Upper lobe of right lung (tissue), 1 donor: ENCODE results near the gene USP17L29. TPM values are rescaled to one million over a fixed set of nuclear protein-coding genes. Genes with fewer than 3 reads are reported as not detected.
"Not testable (repeated sequence)": the region's sequence is repeated elsewhere in the genome, so short reads cannot be mapped to it uniquely, and the experiment has no call there.

Experiments used
- ATAC-seq: fragments of 200-7000 bp; cut with Tn5 transposase; one replicate; pipeline ENCODE4 v1.9.1; 2020; ENCODE audit warnings: mild to moderate bottlenecking, moderate library complexity
- DNase-seq: peaks from one replicate; pipeline ENCODE4 v3.0.0-alpha.2; 2020
- H3K27ac ChIP-seq: fragments of 200-600 bp; one replicate; pipeline ENCODE4 v1.8.0; 2022
- H3K27me3 ChIP-seq: fragments of 200-600 bp; one replicate; pipeline ENCODE4 v1.8.0; 2022; ENCODE audit warnings: mild to moderate bottlenecking
- H3K36me3 ChIP-seq: fragments of 200-600 bp; one replicate; pipeline ENCODE4 v1.8.0; 2022
- H3K4me1 ChIP-seq: fragments of 200-600 bp; one replicate; pipeline ENCODE4 v1.8.0; 2022
- H3K4me3 ChIP-seq: fragments of 200-600 bp; one replicate; pipeline ENCODE4 v1.8.0; 2022; ENCODE audit warnings: mild to moderate bottlenecking
- H3K9me3 ChIP-seq: fragments of 200-600 bp; one replicate; pipeline ENCODE4 v1.8.0; 2022
- intact Hi-C: fragments of 100-400 bp; cut with DNase I; formaldehyde crosslinking; loops from one replicate; pipeline ENCODE4 v1.11.0; 2022
- long read RNA-seq: library from polyadenylated mRNA; unstranded; transcript quantifications from one replicate; pipeline ENCODE4 v2.0.0, GENCODE V29; 2021
- total RNA-seq: library from RNA; stranded (reverse); fragmentation: NEBNext Ultra II Directional; extraction: Animal tissue kit (Norgen Biotek cat#: 25700); gene quantifications from one replicate; pipeline ENCODE4 v1.2.1, GENCODE V29; 2021
- donor health status: DM: no; HTN: yes; CAD: no; lungs with severe emphysema.

Gene USP17L29
- total RNA-seq = not detected
- long read RNA-seq = 0 reads

DNA sequence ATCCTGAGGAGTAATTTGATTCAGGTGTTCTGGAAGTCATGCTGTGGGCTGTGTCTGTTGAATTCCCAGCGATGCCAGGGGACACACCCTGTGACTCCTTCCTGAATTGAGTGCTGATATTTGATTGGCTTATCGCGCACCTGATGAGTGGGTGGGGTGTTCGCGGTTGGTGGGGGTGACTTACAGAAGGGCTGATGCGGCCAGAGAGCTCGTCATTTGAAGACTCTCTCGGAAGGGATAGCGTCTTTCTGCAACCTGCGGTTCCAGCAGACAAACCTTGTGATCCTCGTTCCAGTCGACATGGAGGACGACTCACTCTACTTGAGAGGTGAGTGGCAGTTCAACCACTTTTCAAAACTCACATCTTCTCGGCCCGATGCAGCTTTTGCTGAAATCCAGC lies at the start of gene USP17L29:
TSS of gene USP17L29 (plus strand) at position 301 of the 400 bp plus-strand sequence. CDS start at position 301, 0 bp downstream.
- ATAC-seq, DNase-seq, H3K27me3 ChIP-seq, H3K4me3 ChIP-seq, H3K4me1 ChIP-seq, H3K36me3 ChIP-seq, H3K9me3 ChIP-seq, intact Hi-C loops, H3K27ac ChIP-seq: not testable (repeated sequence)

DNA sequence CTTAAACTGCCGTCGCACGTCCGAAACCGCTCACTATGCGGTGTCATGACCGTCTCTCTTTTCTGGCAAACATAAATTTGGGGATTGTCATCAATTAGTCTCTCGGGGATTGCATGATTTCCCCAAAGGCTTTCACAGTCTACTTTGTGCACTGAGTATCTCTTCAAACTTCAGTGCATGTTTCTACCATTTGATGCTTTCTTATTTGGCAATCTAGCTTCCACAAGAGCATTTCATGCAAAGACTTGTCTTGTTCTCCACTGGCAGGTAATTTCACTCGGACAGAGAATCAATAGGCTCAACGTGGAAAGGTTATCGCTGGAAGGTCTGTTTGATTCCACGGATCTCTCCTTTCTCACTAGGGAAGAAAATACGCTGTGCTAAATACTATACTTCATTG lies 29.2 kb upstream of the USP17L29 start:
- intact Hi-C loops, H3K9me3 ChIP-seq, H3K36me3 ChIP-seq, H3K27ac ChIP-seq, H3K4me1 ChIP-seq, ATAC-seq, H3K27me3 ChIP-seq, DNase-seq, H3K4me3 ChIP-seq: not testable (repeated sequence)

GRCh38 chr4:9324865-9325264 lies 28.6 kb upstream of the USP17L29 start, which contains the start of gene USP17L24:
Gene USP17L24 (plus strand): TSS chr4:9325165. CDS start chr4:9325165, 0 bp downstream.
- H3K4me1 ChIP-seq, H3K4me3 ChIP-seq, H3K9me3 ChIP-seq, H3K36me3 ChIP-seq, H3K27ac ChIP-seq, ATAC-seq, intact Hi-C loops, H3K27me3 ChIP-seq, DNase-seq: not testable (repeated sequence)

GRCh38 chr4:9329611-9330010 lies 23.8 kb upstream of the USP17L29 start, which contains the start of gene USP17L25:
Gene USP17L25 (plus strand): TSS chr4:9329911. CDS start chr4:9329911, 0 bp downstream.
- H3K4me3 ChIP-seq, H3K27ac ChIP-seq, H3K36me3 ChIP-seq, H3K9me3 ChIP-seq, DNase-seq, ATAC-seq, H3K4me1 ChIP-seq, intact Hi-C loops, H3K27me3 ChIP-seq: not testable (repeated sequence)

DNA sequence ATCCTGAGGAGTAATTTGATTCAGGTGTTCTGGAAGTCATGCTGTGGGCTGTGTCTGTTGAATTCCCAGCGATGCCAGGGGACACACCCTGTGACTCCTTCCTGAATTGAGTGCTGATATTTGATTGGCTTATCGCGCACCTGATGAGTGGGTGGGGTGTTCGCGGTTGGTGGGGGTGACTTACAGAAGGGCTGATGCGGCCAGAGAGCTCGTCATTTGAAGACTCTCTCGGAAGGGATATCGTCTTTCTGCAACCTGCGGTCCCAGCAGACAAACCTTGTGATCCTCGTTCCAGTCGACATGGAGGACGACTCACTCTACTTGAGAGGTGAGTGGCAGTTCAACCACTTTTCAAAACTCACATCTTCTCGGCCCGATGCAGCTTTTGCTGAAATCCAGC lies 19.1 kb upstream of the USP17L29 start, which contains the start of gene USP17L26:
TSS of gene USP17L26 (plus strand) at position 301 of the 400 bp plus-strand sequence. CDS start at position 301, 0 bp downstream.
- H3K27ac ChIP-seq, H3K4me1 ChIP-seq, DNase-seq, H3K4me3 ChIP-seq, H3K9me3 ChIP-seq, H3K27me3 ChIP-seq, H3K36me3 ChIP-seq, intact Hi-C loops, ATAC-seq: not testable (repeated sequence)

GRCh38 chr4:9339103-9339502 lies 14.3 kb upstream of the USP17L29 start, which contains the start of gene USP17L5:
Gene USP17L5 (plus strand): TSS chr4:9339403. CDS start chr4:9339403, 0 bp downstream.
- intact Hi-C loops, ATAC-seq, DNase-seq, H3K27ac ChIP-seq, H3K27me3 ChIP-seq, H3K9me3 ChIP-seq, H3K36me3 ChIP-seq, H3K4me3 ChIP-seq, H3K4me1 ChIP-seq: not testable (repeated sequence)

DNA sequence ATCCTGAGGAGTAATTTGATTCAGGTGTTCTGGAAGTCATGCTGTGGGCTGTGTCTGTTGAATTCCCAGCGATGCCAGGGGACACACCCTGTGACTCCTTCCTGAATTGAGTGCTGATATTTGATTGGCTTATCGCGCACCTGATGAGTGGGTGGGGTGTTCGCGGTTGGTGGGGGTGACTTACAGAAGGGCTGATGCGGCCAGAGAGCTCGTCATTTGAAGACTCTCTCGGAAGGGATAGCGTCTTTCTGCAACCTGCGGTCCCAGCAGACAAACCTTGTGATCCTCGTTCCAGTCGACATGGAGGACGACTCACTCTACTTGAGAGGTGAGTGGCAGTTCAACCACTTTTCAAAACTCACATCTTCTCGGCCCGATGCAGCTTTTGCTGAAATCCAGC lies 9.6 kb upstream of the USP17L29 start, which contains the start of gene USP17L27:
TSS of gene USP17L27 (plus strand) at position 301 of the 400 bp plus-strand sequence. CDS start at position 301, 0 bp downstream.
- H3K4me3 ChIP-seq, H3K9me3 ChIP-seq, intact Hi-C loops, H3K27ac ChIP-seq, H3K27me3 ChIP-seq, DNase-seq, ATAC-seq, H3K4me1 ChIP-seq, H3K36me3 ChIP-seq: not testable (repeated sequence)

DNA sequence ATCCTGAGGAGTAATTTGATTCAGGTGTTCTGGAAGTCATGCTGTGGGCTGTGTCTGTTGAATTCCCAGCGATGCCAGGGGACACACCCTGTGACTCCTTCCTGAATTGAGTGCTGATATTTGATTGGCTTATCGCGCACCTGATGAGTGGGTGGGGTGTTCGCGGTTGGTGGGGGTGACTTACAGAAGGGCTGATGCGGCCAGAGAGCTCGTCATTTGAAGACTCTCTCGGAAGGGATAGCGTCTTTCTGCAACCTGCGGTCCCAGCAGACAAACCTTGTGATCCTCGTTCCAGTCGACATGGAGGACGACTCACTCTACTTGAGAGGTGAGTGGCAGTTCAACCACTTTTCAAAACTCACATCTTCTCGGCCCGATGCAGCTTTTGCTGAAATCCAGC lies 4.8 kb upstream of the USP17L29 start, which contains the start of gene USP17L28:
TSS of gene USP17L28 (plus strand) at position 301 of the 400 bp plus-strand sequence. CDS start at position 301, 0 bp downstream.
- ATAC-seq, H3K36me3 ChIP-seq, H3K27ac ChIP-seq, H3K9me3 ChIP-seq, H3K27me3 ChIP-seq, H3K4me3 ChIP-seq, DNase-seq, H3K4me1 ChIP-seq, intact Hi-C loops: not testable (repeated sequence)

- ATAC-seq, H3K36me3 ChIP-seq, H3K4me3 ChIP-seq, H3K27me3 ChIP-seq, intact Hi-C loops, DNase-seq, H3K4me1 ChIP-seq, H3K27ac ChIP-seq, H3K9me3 ChIP-seq: not testable (repeated sequence)
Observed at GRCh38 chr4:9350866-9351265, 2.6 kb upstream of the USP17L29 start.

GRCh38 chr4:9362829-9363228 lies 9.4 kb downstream of the USP17L29 start, which contains the start of gene USP17L30:
Gene USP17L30 (plus strand): TSS chr4:9363129. CDS start chr4:9363129, 0 bp downstream.
- H3K27ac ChIP-seq, H3K27me3 ChIP-seq, H3K36me3 ChIP-seq, intact Hi-C loops, H3K9me3 ChIP-seq, H3K4me3 ChIP-seq, ATAC-seq, H3K4me1 ChIP-seq, DNase-seq: not testable (repeated sequence)

DNA sequence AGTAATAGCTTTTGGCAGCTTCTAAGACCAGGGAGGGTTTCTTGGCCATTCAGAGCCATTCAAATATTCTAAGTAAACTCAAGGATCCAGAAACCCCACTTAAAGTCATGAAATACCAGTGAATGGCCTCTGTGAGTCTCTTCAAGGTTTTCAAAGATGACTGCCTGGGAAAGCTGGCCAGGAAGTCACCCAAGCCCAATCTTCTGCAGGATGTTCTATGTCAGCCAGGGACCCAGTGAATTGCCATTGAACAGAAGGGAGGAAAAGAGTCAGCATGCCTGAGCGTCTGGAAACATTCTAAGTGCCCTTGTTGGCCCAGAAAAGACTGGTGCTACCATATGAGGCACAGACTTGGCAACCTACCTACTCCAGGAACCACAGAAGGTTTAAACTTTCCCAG lies 26.4 kb downstream of the USP17L29 start:
- intact Hi-C loops, H3K36me3 ChIP-seq, H3K27me3 ChIP-seq, H3K9me3 ChIP-seq, ATAC-seq, H3K27ac ChIP-seq, H3K4me3 ChIP-seq, H3K4me1 ChIP-seq, DNase-seq: not testable (repeated sequence)
